HepG2 (cell line): ENCODE measurements around the gene RPS5. TPM values are rescaled to one million over a fixed set of nuclear protein-coding genes. Genes with fewer than 3 reads are reported as not detected.

Experiments
- AGO1 ChIP-seq: fragments of 200-400 bp; formaldehyde crosslinking; IDR thresholded peaks from 2 replicates; pipeline ENCODE4 v1.6.1; 2017; ENCODE audit warnings: mild to moderate bottlenecking, low read depth, low read length, moderate library complexity; ENCODE audit not compliant: poor library complexity, severe bottlenecking
- CREBL2 ChIP-seq: sonication (generic); formaldehyde crosslinking; IDR thresholded peaks from 2 replicates; pipeline ENCODE4 v1.8.1; 2023; ENCODE audit warnings: missing genetic modification reagents, mild to moderate bottlenecking, borderline replicate concordance
- FOXM1 ChIP-seq: sonication (generic); formaldehyde crosslinking; IDR thresholded peaks from 2 replicates; pipeline ENCODE4 v1.5.0; 2020; ENCODE audit warnings: missing genetic modification reagents
- HINFP ChIP-seq: sonication (generic); formaldehyde crosslinking; IDR thresholded peaks from 2 replicates; pipeline ENCODE4 v1.4.0; 2020; ENCODE audit warnings: low read depth, mild to moderate bottlenecking, missing genetic modification reagents
- JUND ChIP-seq: sonication (generic); formaldehyde crosslinking; IDR thresholded peaks from 2 replicates; pipeline ENCODE4 v1.8.0; 2022; ENCODE audit warnings: mild to moderate bottlenecking, missing genetic modification reagents
- XRCC5 ChIP-seq: fragments of 200-400 bp; formaldehyde crosslinking; optimal IDR thresholded peaks from 2 replicates; pipeline ENCODE3; 2017; ENCODE audit warnings: mild to moderate bottlenecking, low read length
- ZC3H4 ChIP-seq: sonication (generic); formaldehyde crosslinking; IDR thresholded peaks from 2 replicates; pipeline ENCODE4 v1.4.0; 2020; ENCODE audit warnings: missing genetic modification reagents, borderline replicate concordance
- ZNF609 ChIP-seq: sonication (generic); formaldehyde crosslinking; IDR thresholded peaks from 2 replicates; pipeline ENCODE4 v1.4.0; 2020; ENCODE audit warnings: mild to moderate bottlenecking, missing genetic modification reagents, borderline replicate concordance
- polyA plus RNA-seq, 8 experiments: library from polyadenylated mRNA; depleted of rRNA in 3 of 8; stranded (reverse) in 7 of 8; unstranded in 1 of 8; fragments of >200 nt; fragmentation: Illumina TruSeq in 4 of 8; extraction: Trizol in 4 of 8; gene quantifications; 2 replicates each; pipeline versions ENCODE4 v1.2.1 to v1.2.3, GENCODE V29; 2011 to 2016; ENCODE audit warnings: low read depth in 4 of 8, missing spikeins in 1 of 8, mixed read lengths in 1 of 8; ENCODE audit not compliant: insufficient read depth in 1 of 8
- total RNA-seq, 5 experiments: library from RNA; depleted of rRNA; stranded (reverse); fragments of >200 nt; fragmentation: Illumina TruSeq; extraction: Trizol; gene quantifications; 2 replicates each; pipeline ENCODE4 v1.2.3, GENCODE V29; 2016; ENCODE audit warnings: low read depth in 1 of 5

Gene RPS5
- total and polyA plus RNA-seq, 2 of the 13 experiments (the other 11 are each of a cell fraction or from before 2014, with no cell fraction given): 1,544 to 4,408 TPM

GRCh38 chr19:58406818-58407657, 20.0 kb downstream of the RPS5 start (continued):
- peak; percentile 37 for TF ChIP-seq XRCC5
- 0 out of 2 replicates have a peak, but pooled peaks have one; percentile 20 for TF ChIP-seq JUND
- no peak for TF ChIP-seq AGO1
- no peak for TF ChIP-seq CREBL2 (CRISPR knock-in tag)
- TF ChIP-seq HINFP (CRISPR knock-in tag): no peak
- TF ChIP-seq ZC3H4: no peak
- TF ChIP-seq FOXM1 (CRISPR knock-in tag): no peak
- 0 out of 2 replicates have a peak, but pooled peaks have one; percentile 31 for TF ChIP-seq ZNF609 (CRISPR knock-in tag)
